GM19468 (cell line): ENCODE results near the gene COPG1.
A peak's percentile ranks its signal among the peaks of the same experiment; 100 is the strongest.
"Not testable (repeated sequence)": the region's sequence is repeated elsewhere in the genome, so short reads cannot be mapped to it uniquely, and the experiment has no call there.

Experiments used
- ATAC-seq: cut with Tn5 transposase; IDR thresholded peaks from one replicate; pipeline ENCODE4 v1.9.1; 2021; ENCODE audit warnings: mild to moderate bottlenecking, moderate library complexity, moderate number of reproducible peaks; ENCODE audit not compliant: unreplicated experiment; ENCODE audit errors: extremely low read depth

The COPG1 gene

DNA sequence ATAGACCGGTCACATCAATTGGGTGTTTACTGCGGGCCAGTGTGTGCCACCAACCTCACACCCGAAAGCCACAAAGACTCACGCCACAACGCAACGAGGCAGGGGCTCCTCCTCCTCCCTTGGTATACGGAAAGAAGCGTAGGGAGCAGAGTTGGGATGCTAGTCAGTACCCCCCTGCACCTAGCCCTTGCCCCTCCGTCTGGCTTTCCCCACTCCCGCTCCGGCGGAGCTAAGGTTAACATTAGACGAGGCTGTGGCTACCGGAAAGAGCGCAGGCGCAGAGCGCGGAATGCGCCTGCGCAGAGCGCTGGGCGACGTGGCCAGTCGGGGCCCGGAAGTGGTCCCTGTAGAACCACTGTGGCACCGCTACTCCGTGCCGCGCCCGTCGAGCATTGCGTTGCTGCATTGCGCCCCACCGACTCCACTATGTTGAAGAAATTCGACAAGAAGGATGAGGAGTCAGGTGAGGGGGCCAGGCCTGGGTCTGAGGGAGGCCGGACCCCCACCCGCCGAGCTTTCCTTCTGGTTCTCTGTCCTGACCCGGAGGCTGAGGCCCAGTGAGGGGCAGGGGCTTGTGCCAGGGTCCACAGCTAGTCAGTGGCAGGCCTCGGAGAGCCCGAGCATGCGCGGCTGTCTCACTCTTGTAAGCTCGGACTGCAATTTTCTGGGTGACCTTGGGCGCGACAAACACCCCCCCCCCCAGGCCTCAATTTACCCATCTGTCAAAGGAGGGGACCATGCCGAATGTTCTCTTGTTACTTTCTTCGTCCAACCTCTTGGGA is at the start of gene COPG1:
COPG1 (plus strand) TSS at position 323 of the 782 bp plus-strand sequence; CDS start at position 427, 104 bp downstream.
- ATAC-seq, result peak; percentile 29

DNA sequence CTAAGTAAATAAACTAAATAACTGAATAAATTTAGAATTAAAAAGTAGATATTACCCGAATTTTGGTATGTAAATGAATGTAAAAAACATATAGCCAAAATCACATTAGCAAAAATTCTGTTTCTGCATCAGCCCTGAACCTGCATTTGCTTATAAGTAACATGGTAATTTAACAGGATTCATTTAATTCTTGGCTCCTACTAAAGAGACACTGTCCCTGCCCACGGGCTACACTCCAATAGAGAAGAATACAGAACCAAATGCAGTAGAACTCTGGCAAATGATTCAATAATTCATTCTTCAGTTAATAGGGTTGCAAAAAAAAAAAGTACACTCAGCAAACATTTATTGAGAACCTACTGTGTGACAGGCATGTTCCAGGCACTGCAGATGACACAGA is 44.9 kb upstream of the COPG1 start:
- ATAC-seq, result no peak

DNA sequence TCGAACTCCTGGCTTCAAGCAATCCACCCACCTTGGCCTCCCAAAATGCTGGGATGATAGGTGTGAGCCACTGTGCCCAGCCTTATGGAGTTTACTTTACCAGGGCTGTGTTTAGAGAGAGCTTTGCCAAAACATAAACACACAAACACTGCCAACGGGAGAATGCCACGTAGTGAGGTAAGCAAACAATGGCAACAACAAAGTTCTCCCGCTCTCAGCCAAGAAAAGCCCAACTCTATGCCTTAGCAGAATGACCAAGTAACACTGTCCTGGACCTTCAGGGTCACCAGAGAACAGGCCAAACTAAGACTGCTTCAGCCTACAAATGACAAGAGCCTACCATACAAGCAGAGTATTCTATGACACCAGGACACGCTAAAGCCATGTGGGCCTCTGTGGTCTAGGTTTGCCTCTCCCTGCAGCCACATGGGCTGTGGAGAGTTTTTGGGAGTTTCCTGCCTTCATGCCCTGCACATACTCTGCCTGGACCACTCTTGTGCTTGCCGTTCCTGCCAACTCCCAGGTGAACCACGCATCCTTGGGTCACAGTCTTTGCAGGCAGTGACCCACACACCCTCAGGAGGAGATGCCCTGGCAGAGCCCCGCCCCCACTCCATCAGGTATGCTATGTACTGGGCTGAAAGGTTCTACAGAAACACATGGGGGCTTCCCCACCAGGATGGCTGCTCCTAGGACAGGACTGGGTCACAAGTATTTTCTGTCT is 44.1 kb upstream of the COPG1 start:
- no peak for ATAC-seq

DNA sequence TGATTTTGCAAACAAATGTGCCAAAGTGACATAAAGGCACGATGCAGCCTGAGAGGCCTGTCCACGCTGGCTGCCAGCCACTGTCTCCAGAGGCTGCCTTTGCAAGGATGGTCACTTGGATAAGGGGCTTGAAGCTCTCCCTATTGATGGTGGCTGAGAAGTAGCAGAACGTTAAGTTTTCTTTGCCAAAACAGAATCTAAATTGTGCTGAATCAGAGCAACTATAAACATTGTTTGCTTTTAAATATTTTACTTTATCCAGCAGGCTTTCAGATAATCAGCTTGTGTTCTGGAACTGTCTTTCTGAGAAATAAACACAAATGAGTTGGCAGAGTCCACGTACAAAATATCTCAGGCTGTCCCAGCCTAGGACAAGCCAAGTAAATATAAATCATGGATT is 41.9 kb upstream of the COPG1 start:
- ATAC-seq, result no peak

DNA sequence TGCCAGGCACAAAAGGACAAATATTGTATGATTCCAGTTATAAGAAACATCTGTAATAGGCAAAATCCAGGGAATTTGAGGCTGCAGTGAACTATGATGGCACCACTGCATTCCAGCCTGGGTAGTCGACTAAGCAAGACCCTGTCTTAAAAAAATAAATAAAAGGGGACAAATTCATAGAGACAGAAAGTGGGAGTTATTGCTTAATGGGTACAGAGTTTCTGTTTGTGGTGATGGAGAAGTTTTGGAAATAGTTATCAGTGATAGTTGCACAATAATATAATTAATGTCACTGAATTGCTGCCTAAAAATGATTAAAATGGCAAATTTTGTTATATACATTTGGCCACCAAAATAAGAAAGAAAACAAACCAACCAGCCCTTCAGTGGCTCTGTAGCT is 38.1 kb upstream of the COPG1 start:
- ATAC-seq, result no peak

- ATAC-seq, result no peak
These were observed 37.6 kb upstream of the COPG1 start for GRCh38 chr3:129211772-129212171.

- ATAC-seq, result no peak
These were observed 36.2 kb upstream of the COPG1 start for GRCh38 chr3:129213238-129213637.

DNA sequence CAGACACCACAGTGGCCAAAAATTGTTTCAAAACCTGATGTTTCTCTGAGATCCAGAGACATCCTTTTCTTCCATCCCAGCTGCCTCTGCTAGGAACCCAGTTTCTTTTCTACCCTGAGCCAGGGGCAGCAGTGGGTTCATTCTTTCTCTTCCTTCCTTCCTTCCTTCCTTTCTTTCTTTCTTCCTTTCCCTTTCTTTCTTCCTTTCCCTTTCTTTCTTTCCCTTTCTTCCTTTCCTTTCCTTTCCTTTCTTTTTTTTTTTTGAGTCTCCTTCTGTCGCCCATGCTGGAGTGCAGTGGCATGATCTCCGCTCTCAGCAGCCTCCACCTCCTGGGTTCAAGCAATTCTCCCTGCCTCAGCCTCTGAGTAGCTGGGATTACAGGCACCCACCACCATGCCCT is 30.7 kb upstream of the COPG1 start:
- no peak for ATAC-seq

GRCh38 chr3:129224387-129224786 is 25.0 kb upstream of the COPG1 start:
- not testable (repeated sequence) for ATAC-seq

GRCh38 chr3:129224984-129225393 is 24.4 kb upstream of the COPG1 start:
- no peak for ATAC-seq

DNA sequence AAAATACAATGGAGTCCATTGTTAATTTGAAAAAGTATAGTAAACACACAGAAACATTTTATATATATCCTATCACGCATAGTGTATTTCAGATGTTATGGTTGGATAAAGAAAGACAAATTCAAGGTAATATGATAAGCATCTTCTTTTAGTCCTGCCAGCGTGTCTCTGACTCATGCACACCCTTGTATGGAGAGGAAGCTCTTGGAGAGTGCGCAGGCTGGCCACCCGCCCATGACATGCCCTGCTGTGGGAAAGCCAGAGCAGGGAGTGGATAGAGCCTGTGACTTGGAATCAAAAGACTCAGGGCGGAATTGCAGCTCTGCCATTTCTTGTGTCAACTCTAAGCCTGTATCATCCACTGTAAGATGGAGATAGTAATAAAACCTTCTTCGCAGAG is 23.0 kb upstream of the COPG1 start:
- no peak for ATAC-seq

DNA sequence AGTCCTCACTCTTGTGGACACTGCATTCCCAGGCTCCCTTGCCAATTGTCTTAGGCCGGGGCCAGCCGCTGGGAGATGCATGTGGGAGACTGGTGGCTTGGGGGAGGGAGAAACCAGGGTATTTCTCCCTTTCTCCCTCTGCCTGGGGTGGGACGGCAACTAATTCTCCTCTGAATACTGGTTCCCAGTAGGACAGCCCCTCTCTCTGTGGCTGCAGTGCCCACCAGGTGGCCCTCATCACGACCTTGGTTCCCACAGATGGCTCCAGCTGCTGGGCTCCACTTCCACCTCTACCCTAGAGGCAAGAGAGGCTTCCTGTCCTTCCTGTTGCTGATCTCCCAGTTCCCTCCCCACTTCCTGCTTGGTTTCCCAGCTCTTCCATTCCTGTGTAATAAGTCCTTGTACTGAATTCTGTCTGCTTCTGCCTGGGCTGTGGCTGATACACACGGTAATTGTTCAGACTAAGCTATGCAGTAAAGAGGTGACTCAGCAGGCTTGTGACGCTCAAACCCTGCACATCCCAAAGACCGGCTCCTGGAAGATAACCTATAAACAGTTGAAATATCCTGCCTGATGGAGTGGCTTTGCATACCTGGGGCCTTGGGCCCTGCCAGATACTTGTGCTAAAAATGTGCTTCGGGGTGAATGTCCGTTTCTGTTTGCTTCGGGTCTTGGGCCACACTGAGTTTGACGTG is 20.4 kb upstream of the COPG1 start:
- ATAC-seq, result no peak

DNA sequence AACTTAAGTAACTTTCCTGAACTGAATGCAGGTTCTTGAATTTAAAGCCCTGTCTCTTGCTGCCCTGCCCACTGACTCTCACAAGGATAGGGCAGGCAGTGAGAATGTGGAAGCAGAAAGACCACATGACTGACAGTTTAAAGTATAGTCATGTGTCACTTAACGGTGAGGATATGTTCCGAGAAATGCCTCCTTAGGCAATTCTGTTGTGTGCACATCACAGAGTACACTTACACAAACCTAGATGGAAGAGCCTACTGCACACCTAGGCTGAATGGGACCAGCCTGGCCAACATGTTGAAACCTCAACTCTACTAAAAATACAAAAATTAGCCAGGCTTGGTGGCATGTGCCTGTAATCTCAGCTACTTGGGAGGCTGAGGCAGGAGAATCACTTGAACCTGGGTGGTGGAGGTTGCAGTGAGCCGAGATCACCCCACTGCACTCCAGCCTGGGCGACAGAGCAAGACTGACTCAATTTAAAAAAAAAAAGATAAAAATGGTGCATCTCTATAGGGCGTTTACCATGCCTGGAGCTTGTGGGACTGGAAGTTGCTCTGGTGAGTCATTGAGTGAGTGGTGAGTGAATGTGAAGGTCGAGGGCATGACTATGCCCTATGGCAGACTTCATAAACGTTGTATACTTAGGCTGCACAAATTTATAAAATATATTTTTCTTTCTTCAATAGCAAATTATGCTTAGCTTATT is 18.9 kb upstream of the COPG1 start:
- ATAC-seq, result no peak

- ATAC-seq, result no peak
These were observed 17.9 kb upstream of the COPG1 start for GRCh38 chr3:129231331-129232119.

DNA sequence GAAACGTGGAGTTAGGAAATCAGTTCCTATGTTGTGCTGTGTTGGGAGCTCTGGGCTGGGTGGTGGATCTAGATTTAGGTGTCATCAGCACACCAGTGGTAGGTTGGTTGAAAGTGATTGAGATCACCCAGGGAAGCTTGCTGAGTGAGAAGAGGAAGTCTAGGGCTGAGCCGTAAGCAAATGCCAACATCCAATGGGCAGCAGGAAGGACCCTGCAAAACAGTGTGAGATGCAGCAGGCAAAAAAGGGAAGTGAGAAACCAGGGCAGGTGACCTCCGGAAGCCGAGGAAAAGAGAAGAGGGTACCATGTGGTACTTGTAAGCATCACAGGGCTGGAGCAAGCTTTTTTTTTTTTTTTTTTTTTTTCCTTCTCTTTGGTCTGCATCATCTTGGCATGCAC is 15.9 kb upstream of the COPG1 start:
- peak; percentile 92 for ATAC-seq

GRCh38 chr3:129234441-129234840 is 15.0 kb upstream of the COPG1 start:
- no peak for ATAC-seq

- ATAC-seq, result no peak
These were observed 14.0 kb upstream of the COPG1 start for GRCh38 chr3:129235344-129235917.

- ATAC-seq, result no peak
These were observed 10.3 kb upstream of the COPG1 start for GRCh38 chr3:129238945-129239705.

GRCh38 chr3:129239991-129240390 is 9.4 kb upstream of the COPG1 start:
- no peak for ATAC-seq
